ENCODE measurements around the gene KIF1A. TPM values are rescaled to one million over a fixed set of nuclear protein-coding genes. Genes with fewer than 3 reads are reported as not detected.
"Not testable (repeated sequence)": the region's sequence is repeated elsewhere in the genome, so short reads cannot be mapped to it uniquely, and the experiment has no call there.

The KIF1A gene
- total and polyA plus RNA-seq, 2 donors (not counting 3 experiments of a cell fraction or from before 2014, with no cell fraction given): 0.11 to 0.64 TPM

DNA sequence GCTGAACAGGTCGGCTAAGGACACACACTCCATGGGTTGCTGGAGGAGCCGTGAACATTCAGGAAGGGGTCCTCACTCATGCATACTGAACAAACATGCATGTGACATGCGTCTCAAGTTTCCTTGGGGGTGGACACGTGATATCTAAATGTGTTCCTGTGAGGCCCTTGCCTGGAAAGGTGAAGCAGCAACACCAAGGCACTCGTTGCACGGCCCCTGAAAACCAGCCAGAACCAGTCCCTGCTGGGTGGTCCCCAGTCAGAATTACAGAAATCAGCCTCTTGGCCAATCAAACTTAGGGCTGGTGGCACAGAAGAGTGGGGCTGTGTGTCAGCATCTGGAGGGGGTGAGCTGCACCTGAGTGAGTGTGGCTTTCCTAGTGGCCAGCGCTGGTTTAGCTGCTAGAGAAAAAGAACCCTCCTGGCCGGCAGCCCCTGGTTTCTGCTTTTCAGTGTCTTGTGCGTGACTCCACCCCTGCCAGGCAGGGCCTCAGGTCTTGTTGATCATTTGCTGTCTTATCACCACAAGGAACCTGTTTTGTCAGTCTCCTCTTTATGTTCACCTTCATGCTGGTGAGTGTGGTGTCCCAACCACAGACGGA, 134.1 kb downstream of the KIF1A start:
- H3K27ac ChIP-seq (ENCODE audit: insufficient read depth, low read depth, low read length): no peak overlapping the region
- no peaks in the 10 kb centered on the region for H4K20me1 ChIP-seq (replicated peaks; ENCODE audit: control insufficient read depth, extremely low read depth, insufficient read depth, low read length)
- intact Hi-C loops (cut with micrococcal nuclease) (no loop called here), dilution Hi-C loops (cut with MboI; ENCODE audit: extremely low pct_ligation_motif_present, low sequenced_read_pairs) (no loop called here)
- no peaks in the 10 kb centered on the region for H3K4me1 ChIP-seq (ENCODE audit: control insufficient read depth, extremely low read depth, insufficient read depth, low read length)
- H3K4me3 ChIP-seq (replicated peaks in 1 of 3; ENCODE audit: insufficient read depth in 1 of 3, low read depth in 1 of 3, low read length in 3 of 3): no peak overlapping the region
- ChIA-PET CTCF (no interaction called here), POLR2A (no interaction called here)
- BruUV-seq (replicated peaks): no TSS peak
- H3K9me1 ChIP-seq (replicated peaks; ENCODE audit: control insufficient read depth, extremely low read depth, insufficient read depth, low read length): no peaks in the 10 kb centered on the region
- H3K79me2 ChIP-seq (ENCODE audit: control insufficient read depth, insufficient read depth, low read length): no peaks in the 10 kb centered on the region
- no peak for DNase-seq (ENCODE audit: low read depth, low spot score)
- TF ChIP-seq FOS (IDR thresholded peaks at IDR 0.05; ENCODE audit: borderline replicate concordance, insufficient read depth, low read length) (no peak), MYC (IDR thresholded peaks at IDR 0.05; ENCODE audit: low read depth, low read length) (no peak), POLR2AphosphoS5 (IDR thresholded peaks at IDR 0.05; ENCODE audit: insufficient read depth, low read depth, low read length) (no peak), GATA2 (IDR thresholded peaks at IDR 0.05; ENCODE audit: insufficient read depth, insufficient read length, low read depth, low read length) (no peak), POLR2A (IDR thresholded peaks at IDR 0.05; ENCODE audit: low read depth, low read length) (no peak)
- TF ChIP-seq, protein P1, sequence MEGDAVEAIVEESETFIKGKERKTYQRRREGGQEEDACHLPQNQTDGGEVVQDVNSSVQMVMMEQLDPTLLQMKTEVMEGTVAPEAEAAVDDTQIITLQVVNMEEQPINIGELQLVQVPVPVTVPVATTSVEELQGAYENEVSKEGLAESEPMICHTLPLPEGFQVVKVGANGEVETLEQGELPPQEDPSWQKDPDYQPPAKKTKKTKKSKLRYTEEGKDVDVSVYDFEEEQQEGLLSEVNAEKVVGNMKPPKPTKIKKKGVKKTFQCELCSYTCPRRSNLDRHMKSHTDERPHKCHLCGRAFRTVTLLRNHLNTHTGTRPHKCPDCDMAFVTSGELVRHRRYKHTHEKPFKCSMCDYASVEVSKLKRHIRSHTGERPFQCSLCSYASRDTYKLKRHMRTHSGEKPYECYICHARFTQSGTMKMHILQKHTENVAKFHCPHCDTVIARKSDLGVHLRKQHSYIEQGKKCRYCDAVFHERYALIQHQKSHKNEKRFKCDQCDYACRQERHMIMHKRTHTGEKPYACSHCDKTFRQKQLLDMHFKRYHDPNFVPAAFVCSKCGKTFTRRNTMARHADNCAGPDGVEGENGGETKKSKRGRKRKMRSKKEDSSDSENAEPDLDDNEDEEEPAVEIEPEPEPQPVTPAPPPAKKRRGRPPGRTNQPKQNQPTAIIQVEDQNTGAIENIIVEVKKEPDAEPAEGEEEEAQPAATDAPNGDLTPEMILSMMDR (IDR thresholded peaks at IDR 0.05; ENCODE audit: extremely low read depth in 1 of 2, insufficient read depth in 1 of 2, low read depth in 1 of 2, low read length in 2 of 2): no peak
- H3K9me3 ChIP-seq (replicated peaks; ENCODE audit: control insufficient read depth, insufficient read depth, low read length): no peaks in the 10 kb centered on the region
- no peak overlapping the region for H3K9ac ChIP-seq (replicated peaks; ENCODE audit: extremely low read depth, insufficient read depth, low read length)
- H3K36me3 ChIP-seq (ENCODE audit: control insufficient read depth in 2 of 2, extremely low read depth in 1 of 2, insufficient read depth in 2 of 2, low read length in 2 of 2): no peaks in the 10 kb centered on the region
- no peak overlapping the region for H3K4me2 ChIP-seq (ENCODE audit: insufficient read depth, low read length)
- FAIRE-seq: no peak
- no peak overlapping the region for H2AFZ ChIP-seq (ENCODE audit: low read depth, low read length)
- H3K27me3 ChIP-seq (ENCODE audit: control insufficient read depth in 2 of 2, insufficient read depth in 2 of 2, low read length in 2 of 2): no peaks in the 10 kb centered on the region

DNA sequence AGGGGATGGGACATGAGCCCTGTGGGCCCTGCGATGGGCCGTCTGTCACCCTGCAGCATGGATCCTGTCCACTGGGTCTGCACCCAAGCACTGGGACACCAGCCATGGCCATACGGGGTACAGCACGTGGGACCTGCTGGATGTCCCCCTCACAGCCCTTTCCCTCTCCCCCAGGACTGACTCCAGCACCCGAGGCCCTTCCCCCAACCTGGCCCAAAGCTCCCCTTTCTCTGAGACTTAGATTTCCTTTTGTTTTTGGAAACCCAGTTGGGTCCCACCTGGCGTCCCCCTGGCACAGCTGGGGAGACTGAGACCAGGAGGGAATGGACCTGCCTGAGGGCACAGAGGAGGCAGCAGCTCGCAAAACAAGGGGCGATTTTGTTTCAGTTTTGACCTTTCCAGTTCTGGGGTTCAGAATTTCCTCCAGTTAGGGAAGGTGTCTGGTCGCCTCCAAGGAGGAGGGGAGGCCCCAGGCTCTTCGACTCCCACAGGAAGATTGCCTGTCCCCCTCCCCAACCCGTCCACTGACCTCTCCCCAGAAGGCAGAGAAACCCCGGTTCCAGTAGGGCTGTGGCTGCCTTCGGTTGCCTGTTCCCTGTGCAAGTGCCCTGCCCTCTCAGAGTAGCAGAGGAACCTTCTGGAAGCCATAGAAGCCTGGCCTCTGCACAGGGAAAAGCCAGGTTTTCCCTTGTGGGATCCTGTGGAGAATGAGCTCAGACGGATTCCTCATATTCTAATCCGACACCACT, 135.9 kb downstream of the KIF1A start:
- POLR2A ChIA-PET; DNase-seq (ENCODE audit: low read depth, low spot score); H3K27me3 ChIP-seq (ENCODE audit: control insufficient read depth in 2 of 2, insufficient read depth in 2 of 2, low read length in 2 of 2); H4K20me1 ChIP-seq (replicated peaks; ENCODE audit: control insufficient read depth, extremely low read depth, insufficient read depth, low read length); H3K9ac ChIP-seq (replicated peaks; ENCODE audit: extremely low read depth, insufficient read depth, low read length); H3K9me1 ChIP-seq (replicated peaks; ENCODE audit: control insufficient read depth, extremely low read depth, insufficient read depth, low read length); dilution Hi-C loops (cut with MboI; ENCODE audit: extremely low pct_ligation_motif_present, low sequenced_read_pairs); FAIRE-seq; H3K27ac ChIP-seq (ENCODE audit: insufficient read depth, low read depth, low read length); intact Hi-C loops (cut with micrococcal nuclease); H3K79me2 ChIP-seq (ENCODE audit: control insufficient read depth, insufficient read depth, low read length); H3K4me2 ChIP-seq (ENCODE audit: insufficient read depth, low read length); BruUV-seq (replicated peaks); H3K9me3 ChIP-seq (replicated peaks; ENCODE audit: control insufficient read depth, insufficient read depth, low read length); CTCF ChIA-PET; H2AFZ ChIP-seq (ENCODE audit: low read depth, low read length); H3K4me3 ChIP-seq (replicated peaks in 1 of 3; ENCODE audit: insufficient read depth in 1 of 3, low read depth in 1 of 3, low read length in 3 of 3); H3K36me3 ChIP-seq (ENCODE audit: control insufficient read depth in 2 of 2, extremely low read depth in 1 of 2, insufficient read depth in 2 of 2, low read length in 2 of 2); H3K4me1 ChIP-seq (ENCODE audit: control insufficient read depth, extremely low read depth, insufficient read depth, low read length): not testable (repeated sequence)

DNA sequence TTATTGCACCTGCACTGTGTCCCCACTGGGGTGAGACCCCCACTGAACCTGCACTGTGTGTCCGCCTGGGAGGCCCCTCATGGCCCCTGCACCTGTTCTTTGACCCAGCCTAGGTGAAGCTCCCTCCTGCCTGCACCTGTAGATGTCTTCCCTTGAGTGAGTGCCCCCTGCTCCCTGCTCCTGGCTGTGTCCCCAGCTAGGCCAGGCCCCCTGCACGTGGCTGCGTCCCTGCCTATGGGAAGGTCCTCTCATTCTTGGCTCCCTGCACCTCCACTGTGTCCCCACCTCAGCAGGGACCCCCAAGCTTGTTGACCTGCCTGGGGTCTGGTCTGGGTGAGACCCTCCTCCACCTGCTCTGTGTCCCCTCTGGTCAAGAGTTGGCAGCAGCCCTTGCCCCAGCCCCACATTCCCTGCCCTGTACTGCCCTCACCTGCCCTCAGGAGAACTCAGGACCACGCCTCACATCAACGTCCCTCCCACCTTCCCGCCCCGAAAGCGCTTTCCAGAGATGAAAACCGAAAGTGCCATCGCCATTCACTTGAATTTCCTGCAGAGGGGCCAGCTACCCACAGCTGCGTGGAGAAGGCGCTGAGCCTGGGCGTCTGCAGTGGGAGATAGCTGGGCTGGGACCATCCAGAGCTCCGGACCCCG, 136.6 kb downstream of the KIF1A start:
- H3K9me3 ChIP-seq (replicated peaks; ENCODE audit: control insufficient read depth, insufficient read depth, low read length); CTCF ChIA-PET; dilution Hi-C loops (cut with MboI; ENCODE audit: extremely low pct_ligation_motif_present, low sequenced_read_pairs); H3K27me3 ChIP-seq (ENCODE audit: control insufficient read depth in 2 of 2, insufficient read depth in 2 of 2, low read length in 2 of 2); BruUV-seq (replicated peaks); H3K4me1 ChIP-seq (ENCODE audit: control insufficient read depth, extremely low read depth, insufficient read depth, low read length); intact Hi-C loops (cut with micrococcal nuclease); POLR2A ChIA-PET; H3K9me1 ChIP-seq (replicated peaks; ENCODE audit: control insufficient read depth, extremely low read depth, insufficient read depth, low read length); H3K4me3 ChIP-seq (replicated peaks in 1 of 3; ENCODE audit: insufficient read depth in 1 of 3, low read depth in 1 of 3, low read length in 3 of 3); H2AFZ ChIP-seq (ENCODE audit: low read depth, low read length); H3K27ac ChIP-seq (ENCODE audit: insufficient read depth, low read depth, low read length); FAIRE-seq; H4K20me1 ChIP-seq (replicated peaks; ENCODE audit: control insufficient read depth, extremely low read depth, insufficient read depth, low read length); H3K79me2 ChIP-seq (ENCODE audit: control insufficient read depth, insufficient read depth, low read length); DNase-seq (ENCODE audit: low read depth, low spot score); H3K4me2 ChIP-seq (ENCODE audit: insufficient read depth, low read length); H3K36me3 ChIP-seq (ENCODE audit: control insufficient read depth in 2 of 2, extremely low read depth in 1 of 2, insufficient read depth in 2 of 2, low read length in 2 of 2); H3K9ac ChIP-seq (replicated peaks; ENCODE audit: extremely low read depth, insufficient read depth, low read length): not testable (repeated sequence)

All from endothelial cell of umbilical vein (primary cell).